Upper lobe of left lung (tissue), 6 donors: ENCODE measurements around the gene CCDC33. TPM values are rescaled to one million over a fixed set of nuclear protein-coding genes. Genes with fewer than 3 reads are reported as not detected.

Source experiments
- ATAC-seq, 2 donors: fragments of 200-7000 bp; cut with Tn5 transposase; one replicate each; pipeline ENCODE4 v1.9.1; 2022; ENCODE audit warnings: mild to moderate bottlenecking in 2 of 2, moderate library complexity in 2 of 2; ENCODE audit not compliant: low FRiP score in 2 of 2
- DNase-seq, 2 donors: peaks; one replicate each; pipeline ENCODE4 v3.0.0-alpha.2; 2019 to 2020
- H3K27ac ChIP-seq, 4 donors: fragments of 200-600 bp; sonication (generic); one replicate each; pipeline ENCODE4 v1.5.1; 2016 to 2019
- H3K27me3 ChIP-seq, 4 donors: fragments of 200-600 bp; sonication (generic); one replicate each; pipeline ENCODE4 v1.5.1; 2017 to 2019
- H3K36me3 ChIP-seq, 4 donors: fragments of 200-600 bp; sonication (generic); one replicate each; pipeline ENCODE4 v1.5.1; 2016 to 2019
- H3K4me1 ChIP-seq, 4 donors: fragments of 200-600 bp; sonication (generic); one replicate each; pipeline ENCODE4 v1.5.1; 2018 to 2019
- H3K4me3 ChIP-seq, 4 donors: fragments of 200-600 bp; sonication (generic); one replicate each; pipeline ENCODE4 v1.5.1; 2017 to 2019; ENCODE audit warnings: mild to moderate bottlenecking in 2 of 4, moderate library complexity in 1 of 4
- H3K9me3 ChIP-seq, 4 donors: fragments of 200-600 bp; sonication (generic); one replicate each; pipeline ENCODE4 v1.5.1; 2018 to 2019
- EP300 ChIP-seq, 4 donors: sonication (generic); formaldehyde crosslinking; IDR thresholded peaks; one replicate each; pipeline ENCODE4 v1.5.1; 2017; ENCODE audit warnings: antibody characterized with exemption in 4 of 4, control low read depth in 2 of 4
- POLR2A ChIP-seq, 4 donors: fragments of 450-650 bp; IDR thresholded peaks; one replicate each; pipeline ENCODE4 v1.5.1; 2016 to 2017; ENCODE audit warnings: antibody characterized with exemption in 4 of 4, mild to moderate bottlenecking in 2 of 4
- POLR2AphosphoS5 ChIP-seq, 2 donors: sonication (generic); formaldehyde crosslinking; IDR thresholded peaks; one replicate each; pipeline ENCODE4 v1.5.1; 2017; ENCODE audit warnings: antibody characterized with exemption in 2 of 2
- WGBS, 2 donors: methylation state at CpG; one replicate each; pipeline ENCODE4 v1.1.5; 2017 to 2018; 5-methylcytosine and 5-hydroxymethylcytosine counted together
- total RNA-seq, 6 donors: library from RNA; depleted of rRNA in 4 of 6; stranded (reverse); fragments of >200 nt in 4 of 6; gene quantifications; one replicate each; pipeline versions ENCODE4 v1.1.0 to v1.2.1, GENCODE V29; 2016 to 2021
- TF ChIP-seq, protein P1 (sequence below), 6 experiments: fragments of 450-650 bp in 4 of 6; fragments of 200-600 bp in 2 of 6; sonication (generic) in 2 of 6; IDR thresholded peaks; one replicate each; pipeline ENCODE4 v1.5.1; 2016 to 2019; ENCODE audit warnings: antibody characterized with exemption in 6 of 6
- donor health status: DM: no; HTN: no; CAD: no; lungs with moderate emphysema.
- donor health status: DM: no; HTN: yes; CAD: no; lungs with severe emphysema.

The CCDC33 gene
- total RNA-seq, 6 donors from 2014 or later: 3.8 to 43.4 (median 4.2) TPM; not detected in 1

DNA sequence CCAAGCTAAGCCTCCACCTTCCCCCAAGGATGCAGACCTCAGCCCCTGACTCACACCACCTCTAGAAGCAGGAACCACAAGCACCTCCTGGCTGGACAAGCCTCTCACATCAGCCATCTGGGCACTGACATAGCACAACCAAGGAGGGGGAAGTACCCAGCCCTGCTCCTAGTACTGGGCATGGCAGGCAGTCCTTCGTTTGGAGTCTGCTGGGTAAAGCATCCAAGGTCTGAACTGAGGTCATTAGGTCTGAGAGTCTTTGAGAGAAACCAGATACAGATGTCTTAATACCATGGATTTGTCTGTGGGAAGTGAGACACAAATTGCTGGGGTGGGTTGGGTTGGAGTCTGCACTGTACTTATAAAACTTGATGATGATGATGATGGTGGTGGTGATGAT, 61.8 kb downstream of the CCDC33 start:
- no peak overlapping the region for H3K4me3 ChIP-seq
- H3K27ac ChIP-seq: no peak overlapping the region
- no peaks in the 10 kb centered on the region for H3K9me3 ChIP-seq
- TF ChIP-seq, protein P1, sequence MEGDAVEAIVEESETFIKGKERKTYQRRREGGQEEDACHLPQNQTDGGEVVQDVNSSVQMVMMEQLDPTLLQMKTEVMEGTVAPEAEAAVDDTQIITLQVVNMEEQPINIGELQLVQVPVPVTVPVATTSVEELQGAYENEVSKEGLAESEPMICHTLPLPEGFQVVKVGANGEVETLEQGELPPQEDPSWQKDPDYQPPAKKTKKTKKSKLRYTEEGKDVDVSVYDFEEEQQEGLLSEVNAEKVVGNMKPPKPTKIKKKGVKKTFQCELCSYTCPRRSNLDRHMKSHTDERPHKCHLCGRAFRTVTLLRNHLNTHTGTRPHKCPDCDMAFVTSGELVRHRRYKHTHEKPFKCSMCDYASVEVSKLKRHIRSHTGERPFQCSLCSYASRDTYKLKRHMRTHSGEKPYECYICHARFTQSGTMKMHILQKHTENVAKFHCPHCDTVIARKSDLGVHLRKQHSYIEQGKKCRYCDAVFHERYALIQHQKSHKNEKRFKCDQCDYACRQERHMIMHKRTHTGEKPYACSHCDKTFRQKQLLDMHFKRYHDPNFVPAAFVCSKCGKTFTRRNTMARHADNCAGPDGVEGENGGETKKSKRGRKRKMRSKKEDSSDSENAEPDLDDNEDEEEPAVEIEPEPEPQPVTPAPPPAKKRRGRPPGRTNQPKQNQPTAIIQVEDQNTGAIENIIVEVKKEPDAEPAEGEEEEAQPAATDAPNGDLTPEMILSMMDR (IDR thresholded peaks at IDR 0.05): no peak
- no peak for TF ChIP-seq EP300 (IDR thresholded peaks at IDR 0.05)
- TF ChIP-seq POLR2A (IDR thresholded peaks at IDR 0.05): no peak
- no peak for TF ChIP-seq POLR2AphosphoS5 (IDR thresholded peaks at IDR 0.05)
- no peaks in the 10 kb centered on the region for H3K36me3 ChIP-seq
- ATAC-seq (no peak), DNase-seq (no peak)
- H3K27me3 ChIP-seq: no peaks in the 10 kb centered on the region
- H3K4me1 ChIP-seq: no peaks in the 10 kb centered on the region
- 33 to 36% methylated on average over 1 of the region's 1 CpG for WGBS, 2 donors

DNA sequence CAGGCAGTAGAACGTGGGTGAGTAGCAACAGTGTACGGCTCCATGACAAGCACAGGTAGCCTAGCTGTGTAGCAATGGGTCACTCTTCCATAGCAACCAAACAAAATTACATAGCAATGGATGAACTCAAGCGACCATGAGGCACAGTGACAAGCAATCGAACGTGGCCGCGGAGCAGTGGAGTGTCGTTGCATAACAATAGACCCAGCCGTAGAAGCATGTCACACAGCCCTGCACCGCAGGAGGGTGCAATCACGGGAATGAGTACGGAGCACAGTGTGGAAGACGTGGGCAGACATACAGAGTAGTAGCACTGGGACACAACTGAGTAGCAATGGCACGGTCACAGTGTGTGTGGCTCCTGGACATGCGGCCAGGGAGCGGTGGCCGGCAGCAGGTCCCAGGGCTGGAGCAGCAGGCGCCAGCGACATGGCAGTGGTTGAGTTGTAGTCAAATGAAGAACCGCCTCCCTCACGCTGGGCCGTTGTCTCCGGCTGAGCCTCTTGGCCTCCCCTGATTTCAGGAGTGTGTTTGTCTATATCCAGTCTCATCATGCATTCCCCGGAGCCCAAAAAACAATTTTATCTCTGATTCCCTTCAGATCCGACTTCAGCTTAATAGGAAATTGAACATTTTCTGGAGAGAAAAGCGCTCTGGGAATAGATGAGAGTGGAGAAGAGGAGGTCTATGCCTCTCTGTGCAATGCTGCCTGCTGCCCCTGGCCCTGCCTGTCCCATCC, 64.1 kb downstream of the CCDC33 start:
- no peaks in the 10 kb centered on the region for H3K27me3 ChIP-seq
- H3K36me3 ChIP-seq: no peaks in the 10 kb centered on the region
- no peak for TF ChIP-seq POLR2AphosphoS5 (IDR thresholded peaks at IDR 0.05)
- no peak for TF ChIP-seq POLR2A (IDR thresholded peaks at IDR 0.05)
- TF ChIP-seq, protein P1 (IDR thresholded peaks at IDR 0.05): no peak
- TF ChIP-seq EP300 (IDR thresholded peaks at IDR 0.05): no peak
- no peak for ATAC-seq
- H3K4me3 ChIP-seq: no peak overlapping the region
- H3K9me3 ChIP-seq: no peaks in the 10 kb centered on the region
- DNase-seq: peak in 1 of 2 donors; percentile 50
- 43 to 51% methylated on average over 21 to 26 of the region's 26 CpGs for WGBS, 2 donors
- no peak overlapping the region for H3K27ac ChIP-seq
- H3K4me1 ChIP-seq: no peaks in the 10 kb centered on the region

- DNase-seq (no peak), ATAC-seq (no peak)
- H3K9me3 ChIP-seq: no peaks in the 10 kb centered on the region
- no peaks in the 10 kb centered on the region for H3K4me1 ChIP-seq
- H3K27ac ChIP-seq: no peak overlapping the region
- H3K36me3 ChIP-seq: no peaks in the 10 kb centered on the region
- 54 to 56% methylated on average over 4 to 7 of the region's 7 CpGs for WGBS, 2 donors
- H3K27me3 ChIP-seq: no peaks in the 10 kb centered on the region
- TF ChIP-seq EP300 (IDR thresholded peaks at IDR 0.05) (no peak), POLR2A (IDR thresholded peaks at IDR 0.05) (no peak), POLR2AphosphoS5 (IDR thresholded peaks at IDR 0.05) (no peak)
- TF ChIP-seq, protein P1 (IDR thresholded peaks at IDR 0.05): no peak
- no peak overlapping the region for H3K4me3 ChIP-seq
Measured at GRCh38 chr15:74301583-74302361, 65.6 kb downstream of the CCDC33 start.

DNA sequence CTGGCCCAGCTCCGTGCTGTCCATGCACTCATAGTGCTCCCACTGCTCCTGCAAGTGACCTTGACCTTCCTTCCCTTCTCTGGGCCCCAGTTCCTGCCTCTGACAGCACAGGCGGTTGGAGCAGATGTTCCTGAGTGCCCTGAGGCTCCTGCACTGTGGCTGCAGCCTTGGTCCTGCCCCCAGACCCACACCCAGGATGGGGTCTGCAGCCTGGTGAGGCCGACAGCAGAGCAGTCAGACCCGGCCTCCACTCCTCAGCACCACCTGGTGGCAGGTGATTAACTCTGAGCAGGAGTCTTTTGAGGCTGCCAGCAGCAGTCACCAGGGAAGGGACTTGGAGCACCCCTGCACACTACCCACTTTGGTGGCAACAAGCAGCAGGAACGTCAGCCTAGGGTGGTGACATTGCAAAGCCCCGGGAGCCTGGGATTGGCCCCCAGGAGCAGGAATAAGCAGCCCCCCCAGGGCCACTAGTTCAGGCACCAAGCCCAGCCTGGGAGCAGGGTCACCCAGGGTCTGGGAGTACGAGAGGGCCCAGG, 66.8 kb downstream of the CCDC33 start:
- ATAC-seq (no peak), DNase-seq (peak in 1 of 2 donors; percentile 38)
- 19 to 21% methylated on average over 2 to 7 of the region's 7 CpGs for WGBS, 2 donors
- no peak for TF ChIP-seq POLR2A (IDR thresholded peaks at IDR 0.05)
- TF ChIP-seq, protein P1 (IDR thresholded peaks at IDR 0.05): peak in 4 of 6 experiments; percentile 41 to 66 (median 52)
- Histone ChIP-seq H3K36me3 (no peaks in the 10 kb centered on the region), H3K4me1 (no peaks in the 10 kb centered on the region), H3K27ac (no peak overlapping the region), H3K27me3 (no peaks in the 10 kb centered on the region), H3K4me3 (no peak overlapping the region), H3K9me3 (no peaks in the 10 kb centered on the region)
